CD4-positive, alpha-beta T cell (primary cell): Measurements from ENCODE around the gene NAXE. TPM values are rescaled to one million over a fixed set of nuclear protein-coding genes. Genes with fewer than 3 reads are reported as not detected.
"Not testable (repeated sequence)": the region's sequence is repeated elsewhere in the genome, so short reads cannot be mapped to it uniquely, and the experiment has no call there.

Source experiments
- ATAC-seq: fragments of 200-7000 bp; cut with Tn5 transposase; one replicate; pipeline ENCODE4 v1.10.0; 2022; ENCODE audit warnings: mild to moderate bottlenecking; ENCODE audit not compliant: poor library complexity
- CTCF ChIA-PET: fragments of 350-600 bp; sonication (Branson Sonifier 250); formaldehyde crosslinking; loops from one replicate; lab custom pipeline; 2021; ENCODE audit warnings: antibody characterized with exemption, inconsistent platforms; lab: Charles Lee
- POLR2A ChIA-PET: fragments of 350-600 bp; sonication (Branson Sonifier 250); formaldehyde crosslinking; loops from one replicate; lab custom pipeline; 2021; ENCODE audit warnings: antibody characterized with exemption, inconsistent platforms; lab: Charles Lee
- DNase-seq, 14 experiments: peaks; one replicate each; pipeline ENCODE4 v3.0.0-alpha.2; 2013 to 2020; ENCODE audit warnings: mixed read lengths in 2 of 14
- H3K27ac ChIP-seq, 2 donors: one replicate each; pipeline versions ENCODE4 v1.5.1 to v1.7.0; 2013; ENCODE audit warnings: low read length in 2 of 2, low read depth in 1 of 2, mild to moderate bottlenecking in 1 of 2
- H3K27me3 ChIP-seq, 2 experiments: 1 replicate in 1 of 2; 2 replicates in 1 of 2; pipeline versions ENCODE4 v1.6.1 to v1.7.0; 2013; ENCODE audit warnings: low read length in 2 of 2, control low read depth in 1 of 2, mild to moderate bottlenecking in 1 of 2, moderate library complexity in 1 of 2; ENCODE audit not compliant: insufficient read depth in 2 of 2, control insufficient read depth in 1 of 2
- H3K36me3 ChIP-seq: one replicate; pipeline ENCODE4 v1.6.1; 2013; ENCODE audit warnings: low read length, control low read depth; ENCODE audit not compliant: insufficient read depth
- H3K4me1 ChIP-seq: one replicate; pipeline ENCODE4 v1.6.1; 2013; ENCODE audit warnings: low read length, control low read depth; ENCODE audit not compliant: insufficient read depth
- H3K4me3 ChIP-seq: one replicate; pipeline ENCODE4 v1.5.1; 2013; ENCODE audit warnings: mild to moderate bottlenecking, low read length, moderate library complexity
- H3K9me3 ChIP-seq, 2 experiments: 1 replicate in 1 of 2; 2 replicates in 1 of 2; pipeline versions ENCODE4 v1.6.1 to v1.7.0; 2013; ENCODE audit warnings: low read length in 2 of 2, mild to moderate bottlenecking in 2 of 2, control low read depth in 1 of 2, moderate library complexity in 1 of 2; ENCODE audit not compliant: control insufficient read depth in 1 of 2, insufficient read depth in 1 of 2
- H3K27ac Mint-ChIP-seq: one replicate; pipeline ENCODE4 v1.8.0; 2020; ENCODE audit warnings: mixed read lengths
- H3K27me3 Mint-ChIP-seq: one replicate; pipeline ENCODE4 v1.8.0; 2021; ENCODE audit warnings: mixed read lengths
- H3K36me3 Mint-ChIP-seq: one replicate; pipeline ENCODE4 v1.8.0; 2021; ENCODE audit warnings: low read depth, mixed read lengths
- H3K4me1 Mint-ChIP-seq: one replicate; pipeline ENCODE4 v1.8.0; 2021; ENCODE audit warnings: low read depth, mixed read lengths
- H3K4me3 Mint-ChIP-seq: one replicate; pipeline ENCODE4 v1.8.0; 2020; ENCODE audit warnings: mild to moderate bottlenecking, mixed read lengths
- H3K9me3 Mint-ChIP-seq: one replicate; pipeline ENCODE4 v1.8.0; 2020; ENCODE audit warnings: mixed read lengths
- CTCF ChIP-seq: fragments of 200-600 bp; IDR thresholded peaks from one replicate; pipeline ENCODE4 v1.8.0; 2022; ENCODE audit warnings: antibody characterized with exemption, mild to moderate bottlenecking
- intact Hi-C, 2 experiments: fragments of 100-400 bp; cut with DNase I in 1 of 2; cut with micrococcal nuclease in 1 of 2; formaldehyde crosslinking; loops; one replicate each; pipeline versions ENCODE4 v1.15.1 to v1.9.0; 2023 to 2025; cut with DNase I, micrococcal nuclease
- total RNA-seq, 174 experiments: library from RNA in 2 of 174; stranded (reverse) in 2 of 174; gene quantifications; one replicate each; pipeline ENCODE4 v1.2.3 and lab custom pipeline; 2021 to 2026

Gene NAXE
- total RNA-seq, 2 experiments from 2014 or later: 23.3 to 27.8 TPM

DNA sequence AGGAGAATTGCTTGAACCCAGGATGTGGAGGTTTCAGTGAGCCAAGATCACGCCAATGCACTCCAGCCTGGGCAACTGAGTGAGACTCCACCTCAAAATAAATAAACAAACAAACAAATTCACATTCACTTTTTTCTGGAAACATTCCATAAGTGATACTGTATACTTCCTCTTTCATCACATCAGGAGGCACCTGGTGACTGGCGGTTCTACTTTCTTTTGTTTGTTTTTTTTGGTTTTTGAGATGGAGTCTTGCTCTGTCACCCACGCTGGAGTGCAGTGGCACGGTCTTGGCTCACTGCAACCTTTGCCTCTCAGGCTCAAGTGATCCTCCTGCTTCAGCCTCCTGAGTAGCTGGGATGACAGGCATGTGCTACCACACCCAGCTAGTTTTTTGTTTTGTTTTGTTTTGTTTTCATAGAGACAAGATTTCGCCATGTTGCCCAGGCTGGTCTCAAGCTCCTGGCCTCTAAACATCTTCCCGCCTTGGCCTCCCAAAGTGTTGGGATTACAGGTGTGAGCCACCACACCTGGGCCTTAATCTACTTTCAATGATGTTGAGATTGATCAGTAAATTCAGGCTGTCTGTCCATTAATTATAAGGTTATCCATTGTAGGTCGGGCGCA, 38.4 kb downstream of the NAXE start:
- DNase-seq (no peak), ATAC-seq (no peak)
- H3K36me3 Mint-ChIP-seq: no peaks in the 10 kb centered on the region
- H3K27me3 Mint-ChIP-seq: peaks cover 84% of the 10 kb centered on the region
- intact Hi-C loops: loop anchor here in 1 of 2 experiments (5.0 kb wide), 1 partner anchor 47 kb away; the partner anchor contains the start of gene NES
- Histone ChIP-seq H3K27ac (no peak overlapping the region), H3K9me3 (no peaks in the 10 kb centered on the region), H3K27me3 (peaks cover 36 to 44% of the 10 kb centered on the region in 2 experiments), H3K4me3 (no peak overlapping the region), H3K36me3 (no peaks in the 10 kb centered on the region), H3K4me1 (peaks cover 11% of the 10 kb centered on the region)
- no peaks in the 10 kb centered on the region for H3K9me3 Mint-ChIP-seq
- H3K4me3 Mint-ChIP-seq: no peak overlapping the region
- peaks cover 6% of the 10 kb centered on the region for H3K4me1 Mint-ChIP-seq
- H3K27ac Mint-ChIP-seq: no peak overlapping the region
- ChIA-PET CTCF (interaction anchor here (1.0 kb wide), 1 partner anchor 11 kb away, joined by 4 read pairs; the partner anchor contains the start of gene HAPLN2), POLR2A (no interaction called here)
- TF ChIP-seq CTCF: no peak

DNA sequence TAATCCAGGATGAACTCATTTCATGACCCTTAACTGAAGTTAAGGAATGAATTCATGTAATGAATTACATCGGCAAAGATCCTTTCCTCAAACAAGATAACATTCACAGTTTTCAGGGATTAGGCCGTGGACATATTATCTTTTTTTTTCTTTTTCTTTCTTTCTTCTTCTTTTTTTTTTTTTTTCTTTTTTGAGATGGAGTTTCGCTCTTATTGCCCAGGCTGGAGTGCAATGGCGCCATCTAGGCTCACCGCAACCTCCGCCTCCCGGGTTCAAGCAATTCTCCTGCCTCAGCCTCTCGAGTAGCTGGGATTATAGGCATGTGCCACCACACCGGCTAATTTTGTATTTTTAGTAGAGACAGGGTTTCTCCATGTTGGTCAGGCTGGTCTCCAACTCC, 39.6 kb downstream of the NAXE start:
- H3K9me3 Mint-ChIP-seq, H3K36me3 ChIP-seq, H3K9me3 ChIP-seq, H3K4me3 ChIP-seq, H3K27ac ChIP-seq, H3K4me3 Mint-ChIP-seq, H3K4me1 ChIP-seq, H3K4me1 Mint-ChIP-seq, POLR2A ChIA-PET, H3K27ac Mint-ChIP-seq, H3K36me3 Mint-ChIP-seq, DNase-seq, ATAC-seq, intact Hi-C loops: not testable (repeated sequence)
- H3K27me3 Mint-ChIP-seq: peaks cover 86% of the 10 kb centered on the region
- peaks cover 32 to 38% of the 10 kb centered on the region in 2 experiments for H3K27me3 ChIP-seq
- CTCF ChIA-PET: interaction anchor here (0.8 kb wide), 1 partner anchor 94 kb away, joined by 3 read pairs; no protein-coding TSS in a partner anchor

DNA sequence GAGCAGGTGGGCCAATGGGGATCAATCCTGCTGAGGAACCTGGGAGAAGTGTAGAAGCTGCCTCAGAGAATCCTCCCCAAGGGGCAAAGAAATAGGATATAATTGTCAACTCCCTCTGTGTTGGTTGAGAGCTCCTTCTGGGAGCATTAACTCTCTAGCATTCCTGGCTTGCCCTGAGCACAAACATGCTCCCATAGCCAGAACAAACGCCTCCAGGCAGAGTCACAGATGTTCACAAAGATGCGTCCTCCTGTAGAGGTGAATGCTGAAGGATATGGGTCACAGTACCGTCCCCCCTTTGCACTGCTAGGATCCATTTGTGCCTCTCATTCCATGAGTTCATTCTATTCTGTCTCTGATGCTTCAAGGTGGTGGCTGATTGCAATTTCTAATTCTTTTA, 40.8 kb downstream of the NAXE start:
- no peaks in the 10 kb centered on the region for H3K9me3 Mint-ChIP-seq
- no peaks in the 10 kb centered on the region for H3K4me1 Mint-ChIP-seq
- Histone ChIP-seq H3K4me1 (no peaks in the 10 kb centered on the region), H3K36me3 (no peaks in the 10 kb centered on the region), H3K27me3 (peaks cover 29 to 32% of the 10 kb centered on the region in 2 experiments), H3K4me3 (no peak overlapping the region), H3K27ac (no peak overlapping the region), H3K9me3 (no peaks in the 10 kb centered on the region)
- no peak overlapping the region for H3K4me3 Mint-ChIP-seq
- intact Hi-C loops: no loop called here
- DNase-seq (no peak), ATAC-seq (no peak)
- no peak overlapping the region for H3K27ac Mint-ChIP-seq
- CTCF ChIA-PET: no interaction called here
- peaks cover 84% of the 10 kb centered on the region for H3K27me3 Mint-ChIP-seq
- no peak for TF ChIP-seq CTCF
- POLR2A ChIA-PET: no interaction called here
- H3K36me3 Mint-ChIP-seq: no peaks in the 10 kb centered on the region
